ENCODE measurements around the gene SCG3.

The SCG3 gene

DNA sequence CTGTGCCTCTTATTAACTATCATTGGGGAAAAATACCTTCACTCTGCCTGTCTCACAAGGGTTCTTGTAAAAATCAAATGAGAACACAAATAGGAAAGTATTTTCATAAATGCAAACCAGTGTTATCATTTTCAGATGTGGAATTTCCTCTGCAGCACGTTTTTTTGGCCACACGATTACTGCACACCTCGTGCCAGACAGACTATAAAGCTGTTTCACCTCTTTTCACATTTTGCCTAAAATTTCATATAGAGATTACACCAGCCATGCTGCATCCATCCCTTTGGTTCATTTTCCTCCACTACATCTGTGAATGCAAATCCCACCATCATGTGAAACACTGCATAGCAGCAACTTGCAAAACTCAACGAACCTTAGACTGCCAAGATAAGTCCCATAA lies 68.9 kb downstream of the SCG3 start:
- no peaks in the 10 kb centered on the region for H3K36me3 ChIP-seq (ENCODE audit: insufficient read depth, low read length)
- peak overlapping the region; percentile 66 for H3K4me3 ChIP-seq (ENCODE audit: low read depth, low read length, poor library complexity, severe bottlenecking)
- H3K79me2 ChIP-seq (ENCODE audit: insufficient read depth, low read length): no peaks in the 10 kb centered on the region
- no peaks in the 10 kb centered on the region for H3F3A ChIP-seq (ENCODE audit: insufficient read depth, low read length)
- H3K9ac ChIP-seq (ENCODE audit: low read length): peak overlapping the region; percentile 53; the same call in 1 of the 2 replicates
- H3K4me2 ChIP-seq (ENCODE audit: low read length): peak overlapping the region; percentile 75; the same call in 1 of the 2 replicates
- H3K27ac ChIP-seq (ENCODE audit: low read depth, low read length, poor library complexity, severe bottlenecking): peak overlapping the region; percentile 69
- 0 out of 2 replicates have a peak, but pooled peaks cover 11% of the 10 kb centered on the region for H3K27me3 ChIP-seq (ENCODE audit: insufficient read depth, low read length)
- no peak overlapping the region for H2AFZ ChIP-seq (ENCODE audit: low read length)
- no peaks in the 10 kb centered on the region for H3K9me3 ChIP-seq (ENCODE audit: low read length)
- H4K20me1 ChIP-seq (ENCODE audit: insufficient read depth, low read length): no peaks in the 10 kb centered on the region
- TF ChIP-seq EZH2 (IDR thresholded peaks at IDR 0.05; ENCODE audit: borderline replicate concordance, low read length) (no peak), CTCF (IDR thresholded peaks at IDR 0.05; ENCODE audit: low read length) (no peak)
- H3K4me1 ChIP-seq (ENCODE audit: insufficient read depth, low read length, severe bottlenecking): peaks cover 24% of the 10 kb centered on the region
- no peaks in the 10 kb centered on the region for H3K9me2 ChIP-seq (ENCODE audit: low read depth, low read length)

GRCh38 chr15:51750792-51751696 lies 69.7 kb downstream of the SCG3 start, which contains the start of gene TMOD2:
Gene TMOD2, plus strand, starts transcription at chr15:51751597. Its CDS starts 14,845 bp downstream, at chr15:51766442.
- peak within 1 kb of the TSS; percentile 66 for H3K4me3 ChIP-seq (ENCODE audit: low read depth, low read length, poor library complexity, severe bottlenecking)
- H2AFZ ChIP-seq (ENCODE audit: low read length): no peak within 1 kb of the TSS
- no peaks in the 10 kb centered on the region for H3K79me2 ChIP-seq (ENCODE audit: insufficient read depth, low read length)
- H3K9ac ChIP-seq (ENCODE audit: low read length): peak within 1 kb of the TSS; percentile 53; the same call in 1 of the 2 replicates
- 0 out of 2 replicates have a peak, but pooled peaks cover 11% of the 10 kb centered on the region for H3K27me3 ChIP-seq (ENCODE audit: insufficient read depth, low read length)
- TF ChIP-seq CTCF (IDR thresholded peaks at IDR 0.05; ENCODE audit: low read length): no peak
- TF ChIP-seq EZH2 (IDR thresholded peaks at IDR 0.05; ENCODE audit: borderline replicate concordance, low read length): no peak
- no peaks in the 10 kb centered on the region for H3K9me2 ChIP-seq (ENCODE audit: low read depth, low read length)
- H4K20me1 ChIP-seq (ENCODE audit: insufficient read depth, low read length): no peaks in the 10 kb centered on the region
- peaks cover 24% of the 10 kb centered on the region for H3K4me1 ChIP-seq (ENCODE audit: insufficient read depth, low read length, severe bottlenecking)
- H3K36me3 ChIP-seq (ENCODE audit: insufficient read depth, low read length): no peaks in the 10 kb centered on the region
- no peaks in the 10 kb centered on the region for H3K9me3 ChIP-seq (ENCODE audit: low read length)
- no peaks in the 10 kb centered on the region for H3F3A ChIP-seq (ENCODE audit: insufficient read depth, low read length)
- H3K27ac ChIP-seq (ENCODE audit: low read depth, low read length, poor library complexity, severe bottlenecking): peak within 1 kb of the TSS; percentile 69
- peak within 1 kb of the TSS; percentile 75 for H3K4me2 ChIP-seq (ENCODE audit: low read length)

GRCh38 chr15:51751697-51752683 lies 70.7 kb downstream of the SCG3 start:
- Histone ChIP-seq H3K9me3 (ENCODE audit: low read length) (no peaks in the 10 kb centered on the region), H3K4me1 (ENCODE audit: insufficient read depth, low read length, severe bottlenecking) (peaks cover 24% of the 10 kb centered on the region), H3K27ac (ENCODE audit: low read depth, low read length, poor library complexity, severe bottlenecking) (no peak overlapping the region), H3F3A (ENCODE audit: insufficient read depth, low read length) (no peaks in the 10 kb centered on the region), H3K79me2 (ENCODE audit: insufficient read depth, low read length) (no peaks in the 10 kb centered on the region), H3K27me3 (ENCODE audit: insufficient read depth, low read length) (0 out of 2 replicates have a peak, but pooled peaks cover 11% of the 10 kb centered on the region), H4K20me1 (ENCODE audit: insufficient read depth, low read length) (no peaks in the 10 kb centered on the region), H3K9me2 (ENCODE audit: low read depth, low read length) (no peaks in the 10 kb centered on the region), H3K4me2 (ENCODE audit: low read length) (peak overlapping the region; percentile 75), H3K36me3 (ENCODE audit: insufficient read depth, low read length) (no peaks in the 10 kb centered on the region), H3K4me3 (ENCODE audit: low read depth, low read length, poor library complexity, severe bottlenecking) (peak overlapping the region; percentile 66), H2AFZ (ENCODE audit: low read length) (no peak overlapping the region), H3K9ac (ENCODE audit: low read length) (peak overlapping the region; percentile 38; the same call in 1 of the 2 replicates)
- no peak for TF ChIP-seq EZH2 (IDR thresholded peaks at IDR 0.05; ENCODE audit: borderline replicate concordance, low read length)
